NCI-H2227 (cell line): ENCODE measurements around the gene MAPK12.
A peak's percentile ranks its signal among the peaks of the same experiment; 100 is the strongest.

ENCODE experiments used
- DNase-seq: peaks from one replicate; lab custom pipeline; 2025; ENCODE audit not compliant: unreplicated experiment; lab: John Stamatoyannopoulos, UW

Gene MAPK12

DNA sequence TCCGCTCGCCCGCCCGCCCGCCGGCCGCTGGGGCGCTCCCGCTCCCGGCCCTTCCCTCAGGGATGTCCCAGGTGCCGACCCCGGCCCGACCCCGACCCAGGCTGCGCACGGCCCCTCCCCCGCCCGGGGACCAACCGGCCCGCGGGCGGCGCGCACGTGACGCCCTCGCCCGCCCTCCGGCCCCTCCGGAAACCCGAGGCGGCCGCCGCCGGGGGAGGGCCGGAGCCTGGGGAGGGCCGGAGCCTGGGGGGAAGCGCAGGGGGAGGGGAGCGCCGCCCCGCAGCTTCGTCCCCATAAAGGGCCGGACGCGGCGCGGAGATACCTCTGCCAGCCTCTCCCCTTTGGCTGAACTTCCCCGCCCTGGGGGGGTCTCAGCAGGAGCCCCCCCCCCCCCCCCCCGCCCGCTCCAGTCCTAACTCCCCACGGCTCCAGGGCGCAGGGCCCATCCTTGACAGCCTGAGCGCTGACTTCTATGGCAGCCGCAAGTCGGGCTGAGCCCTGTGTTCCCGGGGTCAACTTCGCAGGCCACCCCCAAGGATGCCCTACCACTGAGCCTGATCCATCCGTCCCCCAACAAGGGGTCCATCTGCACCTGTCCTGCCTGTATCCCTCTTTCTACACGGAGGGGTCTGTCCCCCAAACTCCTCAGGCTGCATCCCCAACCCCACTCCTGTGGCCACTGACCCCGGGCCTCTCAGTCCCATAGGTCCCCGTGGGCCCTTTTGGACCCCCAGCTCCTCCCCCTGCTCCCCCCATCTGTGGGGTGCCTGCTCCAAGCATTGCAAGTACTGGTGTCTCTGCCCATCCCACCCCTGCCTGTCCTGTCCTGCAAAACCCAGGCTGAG, at the start of gene MAPK12:
MAPK12 (minus strand) TSS at position 69 of the 845 bp plus-strand sequence. CDS start 174 bp downstream, outside the sequence.
- DNase-seq, result peak; percentile 65

DNA sequence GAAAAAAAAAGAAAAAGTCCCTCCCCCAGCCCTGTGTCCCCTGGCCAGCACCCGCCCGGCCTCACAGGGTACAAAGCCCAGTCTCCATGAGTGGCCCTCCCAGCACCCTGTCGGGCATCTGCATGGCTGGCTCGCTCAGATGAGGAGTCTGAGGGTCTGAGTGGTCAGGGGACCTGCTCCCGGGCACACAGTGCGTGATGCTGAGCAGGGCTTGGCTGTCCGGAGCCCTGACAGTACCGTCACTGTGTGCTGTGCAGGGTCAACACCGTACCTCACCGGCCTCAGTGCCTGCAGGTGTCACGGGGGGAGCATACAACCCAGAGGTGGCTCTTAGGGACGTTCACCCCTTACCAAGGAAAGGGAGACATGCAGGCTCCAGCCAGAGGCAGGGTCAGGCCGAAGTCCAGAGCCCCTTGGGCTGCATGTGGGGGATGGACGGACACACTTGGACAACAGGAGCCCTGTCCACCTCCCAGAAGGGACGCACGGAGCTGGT, 49.5 kb upstream of the MAPK12 start:
- no peak for DNase-seq

DNA sequence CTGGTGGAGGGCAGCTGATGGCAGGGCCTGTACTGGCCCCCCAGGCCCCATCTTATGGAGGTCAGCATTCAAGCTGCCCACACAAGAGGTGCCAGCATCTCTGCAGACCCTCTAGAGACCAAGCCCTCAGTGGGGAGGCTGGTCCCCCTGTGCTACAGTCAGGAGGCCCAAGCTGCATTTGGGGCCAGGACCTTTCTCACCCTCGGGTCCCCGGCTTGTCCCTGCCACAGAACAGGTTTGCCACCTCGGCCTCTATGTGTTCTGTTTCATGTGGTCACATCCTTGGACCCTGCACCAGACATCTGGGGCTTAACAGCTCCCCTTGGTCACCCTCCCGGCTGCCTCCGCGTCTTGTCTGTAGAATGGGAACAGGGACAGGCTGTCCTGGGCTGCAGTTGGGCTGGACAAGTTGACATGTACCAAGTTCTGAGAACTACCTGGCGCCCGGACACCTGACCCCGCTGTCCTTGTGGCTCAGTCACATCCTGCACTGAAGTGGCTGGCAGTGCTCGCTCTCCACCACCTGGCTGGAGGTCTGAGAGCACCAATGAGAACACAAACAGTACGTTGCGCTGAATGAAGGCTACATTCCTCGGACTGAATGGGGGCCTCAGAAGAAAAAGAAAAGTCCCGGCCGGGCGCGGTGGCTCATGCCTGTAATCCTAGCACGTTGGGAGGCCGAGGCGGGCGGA, 48.7 kb upstream of the MAPK12 start:
- no peak for DNase-seq

DNA sequence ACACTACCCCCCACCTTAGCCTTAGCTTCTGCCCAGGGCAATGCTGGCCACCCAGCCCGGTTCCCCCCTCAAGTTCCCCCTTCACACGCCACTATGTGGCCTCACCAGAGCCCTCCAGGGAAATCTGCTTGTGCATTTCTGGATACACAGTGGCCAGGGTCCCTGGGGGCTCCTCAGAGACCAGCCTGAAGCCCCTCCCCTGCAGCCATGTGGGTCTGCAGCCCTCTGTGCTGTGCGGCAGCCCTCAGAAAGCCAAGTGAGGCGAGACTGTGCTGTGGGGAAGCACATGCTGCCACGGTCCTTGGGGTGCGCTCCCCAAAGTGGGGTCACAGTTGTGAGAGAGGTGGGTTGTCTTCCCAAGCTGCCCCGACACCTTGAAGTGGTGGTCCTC, 48.1 kb upstream of the MAPK12 start:
- no peak for DNase-seq

DNA sequence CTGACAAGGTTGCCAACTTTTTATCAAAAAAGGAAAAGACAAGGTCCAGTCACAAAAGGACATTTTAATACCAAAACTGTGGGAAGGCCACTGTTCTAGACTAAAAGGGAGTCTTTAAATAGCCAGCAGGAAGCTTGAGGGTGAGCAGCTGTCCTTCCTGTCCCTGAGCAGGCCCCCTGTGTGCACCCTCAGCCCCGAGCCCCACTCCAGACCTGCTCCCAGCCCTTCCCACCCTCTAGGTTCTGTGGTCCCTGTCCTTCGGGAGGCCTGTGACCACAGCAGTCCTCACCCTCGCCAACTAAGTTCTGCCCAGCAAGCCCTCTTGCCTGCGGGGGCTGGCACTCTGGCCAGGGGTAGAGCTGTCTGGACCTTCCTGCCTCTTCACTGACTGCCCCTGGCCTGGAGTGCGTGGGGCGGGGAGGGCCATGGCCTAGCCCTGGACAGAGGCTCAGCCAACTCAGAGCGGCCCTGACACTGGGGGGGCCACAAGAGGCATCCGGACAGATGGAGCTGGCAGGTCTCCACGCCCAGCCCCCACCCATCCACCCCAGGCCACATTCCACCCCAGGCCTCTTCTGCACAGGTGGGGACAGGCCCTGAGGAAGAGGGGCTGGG, 47.6 kb upstream of the MAPK12 start:
- DNase-seq, result no peak

DNA sequence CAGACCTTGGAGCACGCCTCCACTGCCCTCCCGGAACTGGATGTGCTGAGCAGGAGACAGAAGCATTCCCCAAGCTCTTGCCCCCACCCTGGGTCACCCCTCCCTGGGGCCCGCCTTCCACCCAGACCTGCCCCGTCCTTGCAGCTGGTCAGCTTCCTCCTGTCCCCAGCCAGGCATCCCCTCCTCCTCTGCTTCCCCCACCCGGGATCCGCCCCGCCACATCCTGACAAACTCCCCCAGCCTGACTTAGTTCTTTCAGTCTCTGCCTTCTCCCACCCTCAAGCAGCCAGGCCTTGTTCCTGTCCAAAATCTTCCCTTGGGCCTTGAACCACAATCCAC, 47.1 kb upstream of the MAPK12 start:
- DNase-seq, result no peak

DNA sequence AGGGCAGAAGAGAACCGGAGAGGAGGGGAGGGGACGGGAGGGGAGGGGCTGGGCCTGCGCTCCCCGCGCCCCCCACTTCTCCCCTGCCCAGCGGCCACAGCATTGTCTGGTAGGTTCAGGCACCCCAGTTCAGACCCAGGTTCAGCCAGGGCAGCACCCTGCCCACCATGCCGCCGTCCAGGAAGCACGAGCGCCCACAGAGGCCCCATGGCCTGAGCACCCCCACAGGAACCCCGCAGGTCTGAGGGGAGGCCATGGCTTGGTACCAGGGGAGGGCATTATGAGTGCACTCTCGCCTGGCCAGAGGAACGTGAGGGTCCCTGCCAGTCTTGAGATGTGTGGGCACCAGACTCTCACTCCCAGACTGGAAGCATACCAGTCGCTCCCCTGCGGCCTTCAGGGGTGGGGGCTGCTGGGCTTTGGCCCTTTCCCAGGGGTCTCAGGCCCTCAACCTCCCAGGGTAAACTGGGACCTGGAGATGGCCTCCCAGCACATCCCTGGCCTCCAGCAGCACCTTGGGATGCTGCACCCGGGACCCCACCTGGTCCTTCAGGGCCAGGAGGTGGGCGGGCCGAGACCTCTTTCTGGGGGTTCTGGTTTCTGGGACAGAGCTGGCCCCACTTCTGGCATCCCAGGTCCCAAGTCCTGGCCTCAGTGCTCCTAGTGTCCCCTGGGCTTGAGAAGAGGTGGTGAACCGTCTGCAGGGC, 46.6 kb upstream of the MAPK12 start:
- DNase-seq, result no peak

DNA sequence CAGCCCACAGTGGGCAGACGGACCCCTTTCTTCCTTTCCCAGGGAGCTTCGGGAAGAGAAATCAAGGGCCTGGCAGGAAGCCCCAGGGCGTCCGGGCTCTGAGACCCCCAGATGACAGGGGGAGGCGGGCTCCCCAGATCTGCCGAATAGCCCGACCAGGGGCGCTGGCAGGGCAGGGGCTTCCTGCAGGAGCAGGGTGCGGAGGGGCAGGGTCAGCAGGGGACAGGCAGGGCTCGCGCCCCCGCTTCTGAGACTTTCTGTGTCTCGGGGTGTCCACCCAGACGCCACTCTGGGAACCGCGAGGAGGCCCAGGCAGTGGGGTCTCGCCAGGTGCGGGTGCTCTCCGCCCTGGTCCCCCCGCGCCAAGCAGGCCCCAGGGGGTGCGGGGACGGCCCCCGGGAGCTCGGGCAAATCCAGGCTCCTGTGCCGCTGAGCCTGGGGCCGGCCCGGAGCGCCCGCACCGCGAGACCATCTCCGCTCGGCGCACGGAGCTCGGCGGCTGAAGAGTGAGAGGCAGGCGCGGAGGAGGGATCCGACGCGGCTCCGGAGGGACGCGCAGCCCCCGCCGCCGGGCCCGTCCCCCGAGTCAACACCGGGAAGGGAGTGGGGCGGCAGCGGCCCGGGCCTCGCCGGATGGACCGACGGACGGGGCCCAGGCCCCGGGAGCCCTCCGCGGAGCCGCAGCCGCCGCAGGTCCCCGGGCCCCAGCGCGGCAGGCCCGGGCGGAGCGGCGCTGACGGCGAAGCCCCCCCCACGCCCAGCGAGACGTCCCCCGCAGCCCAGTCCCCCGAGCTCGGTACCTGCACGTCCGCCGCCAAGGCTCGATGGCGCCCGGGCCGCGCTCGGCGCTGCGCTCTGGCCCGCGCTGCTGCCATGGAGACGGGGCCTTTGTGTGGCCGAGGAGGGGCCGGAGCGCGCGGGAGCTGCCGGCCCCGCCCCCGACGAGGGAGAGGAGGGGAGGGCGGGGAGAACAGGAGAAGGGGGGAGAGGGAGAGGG, 45.6 kb upstream of the MAPK12 start, which contains the start of gene PLXNB2:
PLXNB2 (minus strand) TSS at position 894 of the 997 bp plus-strand sequence. CDS start 17,062 bp downstream, outside the sequence.
- DNase-seq, result peak; percentile 80

DNA sequence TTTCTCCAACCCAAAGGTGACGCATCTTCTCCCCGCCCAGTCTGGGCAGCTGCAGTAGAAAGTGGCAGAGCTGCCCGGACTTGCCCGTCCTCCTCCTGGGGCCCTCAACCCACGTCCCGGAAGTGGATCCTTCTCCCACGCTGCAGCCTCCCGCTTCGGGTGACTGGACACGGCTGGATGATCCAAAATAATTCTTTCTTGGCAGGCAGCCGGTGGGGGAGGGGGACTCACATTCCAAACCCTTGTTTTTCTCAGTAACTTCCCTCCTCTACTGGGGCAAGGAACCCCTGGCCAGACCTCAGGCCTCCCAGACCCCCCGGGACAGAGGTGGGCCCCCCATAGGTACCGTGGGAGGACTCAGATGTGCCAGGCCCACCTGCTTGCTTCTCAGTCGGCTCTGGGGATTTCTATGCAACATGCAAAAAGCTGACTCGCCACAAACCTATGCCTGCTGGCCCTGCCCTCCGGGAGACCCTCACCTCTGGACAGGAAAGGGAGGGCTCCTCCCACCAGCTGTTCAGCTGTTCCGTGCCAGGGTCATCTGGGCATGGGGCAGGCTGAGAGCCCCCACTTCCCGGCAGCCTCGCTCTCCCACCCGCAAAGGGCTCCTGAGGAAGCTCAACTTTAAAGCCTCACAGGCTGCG, 44.6 kb upstream of the MAPK12 start:
- DNase-seq, result peak; percentile 17

DNA sequence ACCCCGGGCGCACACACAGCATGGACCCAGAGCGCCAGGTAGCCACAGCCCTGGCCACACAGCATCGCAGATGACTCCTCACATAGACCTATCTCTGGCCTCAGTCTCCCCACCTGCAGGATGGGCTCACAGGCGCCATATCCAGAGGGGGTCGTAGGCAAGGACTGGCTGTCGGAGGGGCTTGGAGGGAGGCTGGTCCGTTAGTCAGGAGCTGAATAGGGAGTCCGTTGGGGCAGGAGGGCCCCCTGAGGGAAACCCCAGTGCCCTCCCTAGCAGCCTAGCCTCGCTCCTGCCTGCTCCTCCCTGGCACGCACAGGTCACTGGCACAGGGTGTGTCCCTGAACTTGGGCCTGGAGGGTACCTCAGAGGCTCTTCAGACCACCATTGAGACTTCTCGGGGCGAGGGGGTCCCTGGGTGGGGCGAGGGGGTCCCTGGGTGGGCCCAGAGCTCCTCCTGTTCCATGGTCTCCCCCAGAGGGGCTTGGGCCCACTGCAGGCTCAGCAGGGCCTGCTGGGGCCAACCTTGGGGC, 44.0 kb upstream of the MAPK12 start:
- DNase-seq, result no peak

DNA sequence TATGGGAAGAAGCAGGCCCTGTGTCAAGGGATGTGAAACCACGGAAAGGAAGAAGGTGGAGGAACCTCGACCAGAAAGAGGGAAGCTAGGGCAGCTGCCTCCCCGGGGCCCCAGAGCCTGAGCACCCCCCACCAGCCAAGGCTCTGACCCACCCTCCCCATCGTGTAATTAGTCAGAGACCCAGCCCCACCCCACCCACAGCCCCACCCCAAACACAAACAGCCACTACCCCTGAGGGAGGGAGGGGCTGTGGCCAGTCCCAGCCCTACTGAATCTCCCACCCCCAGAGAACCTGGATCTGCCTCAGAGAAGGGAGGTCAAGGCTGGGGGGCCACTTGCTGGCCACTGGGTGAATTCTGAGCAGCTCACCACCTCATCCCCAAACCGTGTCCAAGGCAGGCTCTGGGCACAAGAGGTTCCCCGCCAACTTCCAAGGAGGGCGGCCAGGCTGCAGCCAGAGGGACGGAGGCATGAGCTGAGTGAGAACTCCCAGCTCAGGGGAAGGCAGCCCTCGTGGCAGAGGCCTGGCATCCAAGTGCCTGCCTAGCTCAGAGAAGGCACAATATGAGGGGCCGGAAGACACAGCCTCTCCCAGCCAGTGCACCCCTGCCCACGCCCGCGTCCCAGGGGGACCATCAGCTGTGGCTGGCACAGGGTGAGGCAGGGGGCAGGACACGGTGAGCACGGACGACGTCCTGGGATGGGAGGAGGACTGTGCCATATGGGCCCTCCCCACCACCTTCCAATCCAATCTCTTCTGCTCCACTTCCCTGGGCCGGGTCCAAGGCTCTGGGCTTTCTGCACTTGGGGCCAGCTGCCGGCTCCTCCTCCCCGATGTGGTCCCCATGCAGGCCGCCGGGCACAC, 43.3 kb upstream of the MAPK12 start:
- DNase-seq, result no peak

DNA sequence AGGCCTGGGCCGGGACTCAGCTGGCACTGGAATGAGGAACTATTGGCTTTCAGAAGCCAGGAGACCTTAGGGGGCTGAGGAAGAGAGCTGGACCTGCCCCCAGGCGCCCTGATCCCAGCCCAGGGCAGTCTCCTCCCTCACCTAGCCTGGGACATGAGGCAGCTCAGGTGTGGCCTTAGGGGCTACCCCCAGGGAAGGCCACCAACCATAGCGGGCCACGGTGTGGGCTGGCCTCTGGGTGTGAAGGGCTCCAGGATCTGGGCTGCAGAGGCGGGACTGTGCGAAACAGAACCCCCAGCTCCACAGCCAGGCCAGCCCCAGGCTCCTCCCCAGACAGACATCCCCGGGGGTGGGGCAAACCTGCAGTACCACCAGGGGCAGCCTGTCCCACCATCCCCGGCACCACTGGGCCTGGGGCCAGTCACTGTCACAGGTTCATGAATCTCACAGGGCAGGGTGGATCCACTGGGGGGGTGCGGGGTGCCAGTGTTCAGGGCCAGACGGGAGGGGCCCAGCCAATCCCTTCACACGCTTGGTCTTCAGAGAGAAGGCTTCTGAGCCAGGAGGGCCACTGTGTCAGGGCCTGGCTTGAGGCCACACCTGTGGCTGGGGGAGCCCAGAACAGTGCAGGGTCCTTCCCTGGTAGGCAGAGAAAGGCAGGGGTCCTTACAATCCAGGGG, 42.5 kb upstream of the MAPK12 start:
- DNase-seq, result no peak

DNA sequence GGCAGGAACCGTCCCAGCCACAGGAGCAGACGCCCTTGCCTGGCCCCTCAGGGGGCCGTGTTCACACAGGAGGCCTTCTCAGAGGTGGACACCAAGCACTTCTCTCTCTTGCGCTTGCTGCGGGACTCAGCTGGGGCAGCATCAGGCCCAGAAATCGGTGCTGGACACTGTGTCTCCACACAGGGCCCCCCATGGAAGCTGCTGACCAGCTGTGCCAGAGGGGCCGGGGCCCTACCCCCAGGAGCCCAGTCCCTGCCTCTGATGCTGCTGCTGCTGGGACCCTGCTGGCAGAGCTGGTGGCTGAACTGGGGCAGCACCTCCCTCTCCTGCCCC, 42.0 kb upstream of the MAPK12 start:
- no peak for DNase-seq

DNA sequence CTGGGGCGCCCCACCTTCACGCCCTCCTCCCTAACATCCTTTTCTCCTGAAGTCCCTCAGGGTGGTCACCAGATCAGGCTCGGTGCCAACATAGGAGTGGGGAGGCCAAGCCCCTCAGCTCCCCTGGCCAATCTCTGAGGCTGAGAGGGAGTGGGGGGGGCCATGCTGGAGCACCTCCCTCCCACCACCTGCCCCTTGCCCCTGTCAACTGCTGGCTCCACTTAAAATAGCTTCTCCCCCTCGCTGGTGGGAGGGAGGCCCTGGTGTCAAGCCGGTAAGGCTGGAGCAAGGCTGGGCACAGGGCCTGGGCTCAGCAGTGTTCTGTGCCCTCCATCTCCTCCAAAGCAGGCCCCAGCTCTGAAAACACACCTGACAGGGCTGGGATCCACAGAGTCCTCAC, 41.1 kb upstream of the MAPK12 start:
- peak; percentile 20 for DNase-seq

DNA sequence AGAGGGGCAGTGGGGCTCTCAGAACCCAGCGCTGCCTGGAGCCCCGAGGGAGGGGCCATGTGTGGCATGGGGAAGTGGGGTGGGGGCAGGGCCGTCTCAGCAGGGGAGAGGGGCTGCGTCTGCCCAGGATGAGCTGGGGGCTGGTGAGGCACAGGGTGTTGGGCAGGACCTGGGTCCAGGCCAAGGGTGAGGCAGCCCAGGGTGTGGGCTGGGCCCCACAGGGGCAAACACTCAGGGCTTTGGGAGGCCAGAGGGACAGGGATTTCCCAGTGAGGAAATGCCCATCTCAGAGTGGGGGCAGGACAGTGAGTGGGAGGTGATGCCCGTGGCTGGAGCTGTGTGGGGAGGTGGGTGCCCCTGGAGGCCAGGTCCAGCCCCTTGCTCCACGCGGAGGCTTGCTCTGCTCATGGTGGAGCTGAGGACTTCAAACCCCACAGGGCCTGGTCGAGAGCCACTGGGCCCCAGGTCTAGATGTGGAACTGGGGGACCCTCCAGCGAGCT, 40.6 kb upstream of the MAPK12 start:
- no peak for DNase-seq

DNA sequence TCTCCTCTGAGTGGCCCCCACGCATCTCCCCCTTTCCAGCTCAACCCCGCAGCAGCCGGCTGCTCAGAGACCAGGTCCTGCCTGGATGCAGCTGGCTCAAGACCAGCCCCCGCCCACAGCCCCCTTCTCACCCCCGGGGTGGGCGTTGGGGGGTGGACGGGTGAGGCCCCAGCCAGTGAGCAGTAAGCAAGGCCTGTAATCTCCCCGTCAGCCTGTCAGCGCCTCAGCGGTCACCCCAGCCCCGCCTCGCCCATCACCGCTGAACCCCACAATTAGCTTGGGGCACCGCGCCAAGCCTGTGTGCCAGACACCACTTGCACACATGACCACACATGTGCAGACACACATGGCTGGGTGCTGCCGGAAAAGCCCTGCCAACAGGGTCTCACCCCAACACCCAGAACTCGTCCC, 40.1 kb upstream of the MAPK12 start:
- peak; percentile 76 for DNase-seq

DNA sequence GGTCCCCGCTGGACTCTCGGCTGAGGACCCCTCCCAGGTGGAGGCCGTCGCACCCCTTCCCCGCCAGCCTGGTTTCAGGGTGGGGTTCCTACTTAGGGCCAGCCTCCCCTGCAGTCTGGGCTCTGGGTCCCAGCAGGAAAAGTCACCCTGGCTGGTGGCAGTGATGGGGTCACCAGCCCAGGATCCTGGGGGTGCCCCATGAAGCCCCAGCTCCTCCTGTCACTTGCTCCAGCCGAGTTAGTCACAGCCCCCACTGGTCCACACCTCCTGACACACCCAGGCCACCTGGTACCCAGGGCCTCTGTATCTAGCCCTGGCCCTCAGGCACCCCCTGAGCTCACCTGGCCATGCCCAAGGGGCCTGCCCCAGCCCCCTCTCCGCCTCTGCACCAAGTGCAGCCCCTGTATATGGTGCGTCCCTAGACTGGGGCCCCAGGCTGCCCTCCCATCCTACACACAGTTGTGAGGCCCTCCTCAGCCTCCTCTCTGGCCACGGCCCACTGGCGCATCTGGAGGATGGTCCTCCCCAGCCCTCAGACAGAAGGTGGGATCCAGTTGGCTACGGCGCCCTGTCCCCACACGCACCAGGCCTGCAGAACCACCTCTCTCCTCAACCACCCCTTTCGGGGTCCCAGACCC, 39.3 kb upstream of the MAPK12 start:
- DNase-seq, result no peak
